ENCODE results near the gene ADORA1.

ADORA1 gene

GRCh38 chr1:203161175-203161574 is 33.6 kb downstream of the ADORA1 start:
- no peak for DNase-seq

DNA sequence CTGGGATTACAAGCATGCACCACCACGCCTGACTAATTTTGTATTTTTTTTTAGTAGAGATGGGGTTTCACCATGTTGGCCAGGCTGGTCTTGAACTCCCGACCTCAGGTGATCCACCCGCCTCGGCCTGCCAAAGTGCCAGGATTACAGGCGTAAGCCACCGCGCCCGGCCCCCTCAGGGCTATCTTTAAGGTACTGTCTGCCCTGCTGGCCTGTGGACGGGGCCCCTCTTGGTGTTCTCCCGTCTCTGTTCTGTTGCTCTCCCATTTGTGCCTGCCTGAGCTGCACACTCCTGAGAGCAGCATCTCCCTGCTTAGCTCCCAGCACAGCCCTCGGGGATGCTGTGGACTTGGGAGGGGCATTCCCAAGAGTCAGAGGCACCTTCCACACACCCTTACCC is 34.2 kb downstream of the ADORA1 start:
- no peak for DNase-seq

DNA sequence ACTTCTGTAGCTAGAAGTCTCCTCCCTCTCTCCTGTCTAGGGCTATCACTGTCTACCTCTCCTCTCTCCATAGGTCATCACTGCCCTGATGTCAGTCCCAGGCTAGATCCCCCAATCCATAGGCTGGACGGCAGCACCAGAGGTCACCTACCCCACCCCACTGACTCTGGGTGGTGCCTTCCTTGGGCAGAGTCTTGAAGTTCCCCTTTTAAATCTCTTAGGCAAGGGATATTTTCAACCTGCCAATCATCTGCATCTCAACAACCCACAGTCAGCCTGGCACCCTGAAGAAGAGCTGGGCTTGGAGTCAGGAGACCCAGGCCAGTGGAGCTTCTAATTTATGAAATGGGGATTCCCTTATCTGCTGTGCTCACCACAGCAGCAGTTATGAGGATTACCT is 34.9 kb downstream of the ADORA1 start:
- no peak for DNase-seq

GRCh38 chr1:203163891-203164635 is 36.5 kb downstream of the ADORA1 start:
- DNase-seq: no peak

DNA sequence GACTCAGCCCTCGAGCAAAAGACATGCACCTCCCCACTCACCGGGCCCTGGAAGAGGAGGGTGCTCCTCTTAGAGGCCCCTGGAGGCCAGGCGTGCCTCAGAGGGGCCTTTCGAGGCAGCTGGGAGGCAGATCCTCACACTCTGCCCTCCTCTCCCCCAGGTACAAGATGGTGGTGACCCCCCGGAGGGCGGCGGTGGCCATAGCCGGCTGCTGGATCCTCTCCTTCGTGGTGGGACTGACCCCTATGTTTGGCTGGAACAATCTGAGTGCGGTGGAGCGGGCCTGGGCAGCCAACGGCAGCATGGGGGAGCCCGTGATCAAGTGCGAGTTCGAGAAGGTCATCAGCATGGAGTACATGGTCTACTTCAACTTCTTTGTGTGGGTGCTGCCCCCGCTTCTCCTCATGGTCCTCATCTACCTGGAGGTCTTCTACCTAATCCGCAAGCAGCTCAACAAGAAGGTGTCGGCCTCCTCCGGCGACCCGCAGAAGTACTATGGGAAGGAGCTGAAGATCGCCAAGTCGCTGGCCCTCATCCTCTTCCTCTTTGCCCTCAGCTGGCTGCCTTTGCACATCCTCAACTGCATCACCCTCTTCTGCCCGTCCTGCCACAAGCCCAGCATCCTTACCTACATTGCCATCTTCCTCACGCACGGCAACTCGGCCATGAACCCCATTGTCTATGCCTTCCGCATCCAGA is 37.7 kb downstream of the ADORA1 start:
- DNase-seq: no peak

- DNase-seq: no peak
Measured at GRCh38 chr1:203165800-203166161, 38.3 kb downstream of the ADORA1 start.

DNA sequence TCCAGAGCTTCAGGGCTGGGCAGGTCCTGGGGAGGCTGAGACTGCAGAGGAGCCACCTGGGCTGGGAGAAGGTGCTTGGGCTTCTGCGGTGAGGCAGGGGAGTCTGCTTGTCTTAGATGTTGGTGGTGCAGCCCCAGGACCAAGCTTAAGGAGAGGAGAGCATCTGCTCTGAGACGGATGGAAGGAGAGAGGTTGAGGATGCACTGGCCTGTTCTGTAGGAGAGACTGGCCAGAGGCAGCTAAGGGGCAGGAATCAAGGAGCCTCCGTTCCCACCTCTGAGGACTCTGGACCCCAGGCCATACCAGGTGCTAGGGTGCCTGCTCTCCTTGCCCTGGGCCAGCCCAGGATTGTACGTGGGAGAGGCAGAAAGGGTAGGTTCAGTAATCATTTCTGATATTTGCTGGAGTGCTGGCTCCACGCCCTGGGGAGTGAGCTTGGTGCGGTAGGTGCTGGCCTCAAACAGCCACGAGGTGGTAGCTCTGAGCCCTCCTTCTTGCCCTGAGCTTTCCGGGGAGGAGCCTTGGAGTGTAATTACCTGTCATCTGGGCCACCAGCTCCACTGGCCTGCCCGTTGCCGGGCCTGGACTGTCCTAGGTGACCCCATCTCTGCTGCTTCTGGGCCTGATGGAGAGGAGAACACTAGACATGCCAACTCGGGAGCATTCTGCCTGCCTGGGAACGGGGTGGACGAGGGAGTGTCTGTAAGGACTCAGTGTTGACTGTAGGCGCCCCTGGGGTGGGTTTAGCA is 38.8 kb downstream of the ADORA1 start:
- no peak for DNase-seq

DNA sequence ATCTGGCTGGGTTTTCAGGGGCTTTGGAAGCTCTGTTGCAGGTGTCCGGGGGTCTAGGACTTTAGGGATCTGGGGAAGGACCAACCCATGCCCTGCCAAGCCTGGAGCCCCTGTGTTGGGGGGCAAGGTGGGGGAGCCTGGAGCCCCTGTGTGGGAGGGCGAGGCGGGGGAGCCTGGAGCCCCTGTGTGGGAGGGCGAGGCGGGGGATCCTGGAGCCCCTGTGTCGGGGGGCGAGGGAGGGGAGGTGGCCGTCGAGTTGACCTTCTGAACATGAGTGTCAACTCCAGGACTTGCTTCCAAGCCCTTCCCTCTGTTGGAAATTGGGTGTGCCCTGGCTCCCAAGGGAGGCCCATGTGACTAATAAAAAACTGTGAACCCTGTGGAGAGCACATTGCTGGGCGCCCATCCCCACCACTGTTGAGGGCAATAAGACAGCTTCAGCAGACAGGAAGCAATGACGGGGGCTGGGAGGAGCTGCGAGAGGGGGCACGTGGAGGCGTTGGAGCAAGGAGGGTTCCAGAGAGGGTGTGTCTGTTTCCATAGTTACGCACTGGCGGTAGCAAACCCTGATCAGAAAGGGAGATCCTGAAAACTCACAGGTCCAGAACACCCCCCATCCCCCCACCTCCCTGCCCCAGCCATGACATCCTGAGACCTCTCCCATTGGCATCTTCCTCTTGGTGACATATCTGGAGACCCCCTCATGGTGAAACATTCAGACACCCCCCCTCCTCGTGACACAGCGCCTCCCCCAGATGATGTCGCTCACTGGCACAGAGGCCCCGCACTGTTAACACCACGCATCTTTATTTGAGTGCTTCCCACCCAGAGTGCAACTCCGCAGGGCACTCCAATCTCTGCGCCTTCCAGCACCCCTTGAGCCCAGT is 39.7 kb downstream of the ADORA1 start:
- DNase-seq: no peak

DNA sequence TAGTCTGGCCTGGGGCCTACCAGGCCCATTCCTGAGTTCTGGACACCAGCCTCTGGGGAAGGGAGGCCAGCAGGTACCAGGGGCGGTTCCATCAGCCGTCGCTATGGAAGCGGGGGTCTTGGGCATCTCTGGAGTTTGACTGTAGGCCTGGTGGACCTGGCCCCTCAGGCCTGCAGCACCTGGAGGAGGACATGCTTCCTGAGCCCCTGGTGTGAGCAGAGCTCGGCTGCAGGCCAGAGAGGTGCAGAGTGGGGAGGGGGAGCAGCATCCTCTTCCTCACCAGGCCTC is 40.3 kb downstream of the ADORA1 start:
- no peak for DNase-seq

DNA sequence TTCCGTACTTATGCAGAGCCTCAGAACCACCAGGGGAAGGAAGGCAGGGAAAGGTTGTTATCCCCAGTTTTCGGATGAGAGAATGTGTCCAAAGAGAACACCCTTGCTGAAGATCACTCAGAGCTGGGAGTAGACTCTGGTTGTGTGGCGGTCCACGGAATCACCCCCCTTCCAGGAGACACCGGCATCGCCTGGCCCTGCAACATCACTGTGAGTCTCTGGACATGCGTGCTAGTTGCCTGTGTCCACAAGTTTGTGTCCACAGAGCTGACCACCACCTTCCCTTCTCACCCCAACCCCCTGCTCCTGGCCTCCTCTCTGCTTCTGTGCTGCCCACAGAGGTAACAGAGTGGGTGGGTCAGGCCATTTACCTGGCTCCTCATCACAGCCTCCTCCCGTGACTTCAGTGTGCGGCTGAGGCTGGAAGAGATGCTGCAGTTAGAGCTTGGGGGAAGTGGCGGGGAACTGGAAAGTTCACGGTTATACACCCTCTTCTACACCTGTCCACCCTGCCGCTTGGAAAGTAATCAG is 40.8 kb downstream of the ADORA1 start:
- no peak for DNase-seq

DNA sequence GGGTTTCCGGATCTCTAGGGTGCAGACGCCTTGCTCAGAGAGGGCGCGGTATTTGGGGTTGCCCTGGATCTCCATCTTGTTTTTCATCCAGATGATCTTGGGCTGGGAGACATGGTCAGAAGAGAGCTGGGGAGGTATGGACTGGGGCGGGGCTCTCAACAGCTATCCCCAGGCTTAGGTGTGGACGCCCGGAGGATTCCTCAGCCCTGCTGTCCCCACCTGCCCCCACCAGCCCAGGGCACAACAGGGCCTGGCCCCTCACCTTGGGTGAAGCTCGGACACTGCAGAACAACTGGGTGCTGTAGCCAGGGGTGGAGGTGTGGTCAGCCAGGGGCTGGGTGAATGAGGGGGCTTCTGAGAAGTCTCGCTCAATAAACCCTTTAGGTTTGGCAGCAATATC is 41.5 kb downstream of the ADORA1 start:
- DNase-seq: no peak

GRCh38 chr1:203169770-203170520 is 42.4 kb downstream of the ADORA1 start:
- no peak for DNase-seq

GRCh38 chr1:203170625-203171330 is 43.3 kb downstream of the ADORA1 start:
- no peak for DNase-seq

GRCh38 chr1:203171341-203172183 is 44.0 kb downstream of the ADORA1 start:
- no peak for DNase-seq

GRCh38 chr1:203172184-203173010 is 44.9 kb downstream of the ADORA1 start:
- DNase-seq: peak; percentile 27

- DNase-seq: no peak
Measured at GRCh38 chr1:203173011-203173555, 45.6 kb downstream of the ADORA1 start.

DNA sequence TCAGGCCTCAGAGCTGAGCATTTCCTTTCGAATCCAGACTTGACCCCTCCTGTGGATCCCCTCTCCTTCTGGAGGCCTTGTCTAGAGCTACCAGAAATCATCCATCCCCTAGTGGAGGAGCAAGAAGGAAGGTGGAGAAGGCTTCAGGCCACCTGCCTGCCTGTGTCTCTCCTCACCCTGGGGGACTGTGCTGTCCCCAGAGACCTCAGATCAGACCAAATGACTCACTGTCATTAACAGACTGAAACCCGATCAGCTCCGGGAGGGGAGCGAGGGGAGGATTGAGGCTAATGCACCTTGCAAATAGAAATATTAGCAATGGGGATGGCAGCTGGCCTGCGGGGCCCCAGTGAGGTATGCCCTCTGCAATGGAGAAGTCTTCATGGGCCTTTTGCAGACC is 46.0 kb downstream of the ADORA1 start:
- DNase-seq: peak; percentile 55

DNA sequence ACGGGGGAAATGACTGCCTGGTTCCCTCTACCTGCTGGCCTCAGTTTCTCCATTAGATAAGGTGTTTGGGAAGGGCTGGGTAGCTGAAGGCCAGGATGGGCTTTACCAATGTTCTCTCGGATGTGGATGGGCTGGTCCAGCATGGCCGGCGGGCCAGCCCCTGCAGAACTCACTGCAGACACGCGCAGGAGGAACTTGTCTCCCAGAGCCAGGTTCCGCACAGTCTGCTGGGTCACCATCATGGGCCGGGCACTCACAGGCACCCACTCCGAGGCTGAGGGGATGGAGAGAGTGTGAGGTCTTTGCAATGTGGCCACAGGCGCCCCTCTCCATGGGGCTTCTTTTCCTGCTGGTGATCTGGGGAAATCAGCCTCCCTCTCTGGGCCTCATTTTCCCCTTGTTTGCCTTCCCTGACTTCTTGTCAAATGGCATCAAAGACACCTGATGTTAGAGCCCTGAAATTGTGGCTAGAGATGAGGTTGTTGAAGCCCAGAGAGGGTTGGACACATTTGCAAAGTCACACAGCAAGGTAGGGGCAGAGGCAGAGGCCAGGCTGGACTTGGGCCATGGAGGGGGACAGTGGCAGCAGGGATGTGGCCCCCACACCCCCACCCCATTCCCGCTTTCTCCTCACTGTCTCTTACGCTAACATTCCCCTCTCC is 46.9 kb downstream of the ADORA1 start:
- DNase-seq: no peak

Data from NCI-H1105 treated with DMSO at 0.1 percent for 48 hours (cell line).